Cardiac muscle cell (in vitro differentiated cells and primary cell): Measurements from ENCODE around the gene MPND. TPM values are rescaled to one million over a fixed set of nuclear protein-coding genes. Genes with fewer than 3 reads are reported as not detected.

Source experiments
- DNase-seq, 2 donors: peaks; one replicate each; pipeline versions ENCODE4 v3.0.0 to v3.0.0-alpha.2; 2010 to 2017; ENCODE audit warnings: low read depth in 1 of 2, low spot score in 1 of 2
- H3K27ac ChIP-seq: fragments of 200-600 bp; sonication (generic); 2 replicates; pipeline ENCODE4 v1.5.1; 2016
- H3K27me3 ChIP-seq: fragments of 200-600 bp; sonication (generic); 2 replicates; pipeline ENCODE4 v1.6.0; 2016; ENCODE audit warnings: control low read depth
- H3K36me3 ChIP-seq: fragments of 200-600 bp; sonication (generic); 2 replicates; pipeline ENCODE4 v1.5.1; 2016; ENCODE audit warnings: control low read depth
- H3K4me1 ChIP-seq: fragments of 200-600 bp; sonication (generic); 2 replicates; pipeline ENCODE4 v1.8.1; 2017; ENCODE audit warnings: low read depth, mild to moderate bottlenecking, mixed run types
- H3K4me3 ChIP-seq: fragments of 200-600 bp; sonication (generic); 2 replicates; pipeline ENCODE4 v1.5.1; 2016; ENCODE audit warnings: mild to moderate bottlenecking
- H3K9me3 ChIP-seq: fragments of 200-600 bp; sonication (generic); 2 replicates; pipeline ENCODE4 v1.5.1; 2017; ENCODE audit warnings: low read depth, mild to moderate bottlenecking, control low read depth
- CTCF ChIP-seq: IDR thresholded peaks from 2 replicates; pipeline ENCODE4 v1.5.1; 2012; ENCODE audit warnings: low read depth, mild to moderate bottlenecking, low read length
- polyA plus RNA-seq: library from polyadenylated mRNA; unstranded; fragments of >200 nt; fragmentation: Nextera tagmentation; extraction: Ambion mirVana; gene quantifications from 2 replicates; pipeline ENCODE4 v1.2.1, GENCODE V29; 2016
- total RNA-seq: library from RNA; depleted of rRNA; stranded (reverse); fragments of >200 nt; gene quantifications from 2 replicates; pipeline ENCODE4 v1.2.3, GENCODE V29; 2016

Gene MPND
- total and polyA plus RNA-seq, 2 experiments from 2014 or later, result 19.2 to 19.8 TPM

- Histone ChIP-seq H3K9me3 (no peaks in the 10 kb centered on the region), H3K36me3 (no peaks in the 10 kb centered on the region), H3K27me3 (no peaks in the 10 kb centered on the region), H3K4me1 (peaks cover 6% of the 10 kb centered on the region), H3K4me3 (peak within 1 kb of the TSS; percentile 57), H3K27ac (no peak within 1 kb of the TSS)
- TF ChIP-seq CTCF, result no peak
- peak; percentile 71 to 79 for DNase-seq
Measured at GRCh38 chr19:4304538-4305256, 38.7 kb upstream of the MPND start, which contains the start of gene FSD1. TSS of gene FSD1 (plus strand) at chr19:4304598. CDS start at chr19:4304747, 149 bp downstream.

DNA sequence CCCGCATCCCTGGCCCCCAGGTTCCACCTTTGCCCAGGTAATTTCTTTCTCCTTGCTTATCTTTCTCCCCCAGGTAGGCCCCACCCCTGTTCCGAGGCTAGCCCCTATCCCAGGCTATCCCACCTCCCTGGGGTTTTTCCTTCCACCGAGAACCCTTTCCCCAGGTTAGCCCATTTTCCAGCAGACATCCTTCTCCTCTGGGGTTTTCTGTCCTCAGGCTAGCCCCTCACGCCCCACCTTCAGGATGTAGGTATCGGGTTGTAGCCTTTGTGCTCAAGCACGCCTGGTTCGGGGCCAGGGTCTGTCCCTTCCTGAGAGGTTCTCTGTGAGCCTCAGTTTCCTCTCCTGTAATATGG, 38.1 kb upstream of the MPND start:
- H3K27me3 ChIP-seq, result no peaks in the 10 kb centered on the region
- TF ChIP-seq CTCF, result no peak
- no peaks in the 10 kb centered on the region for H3K9me3 ChIP-seq
- no peaks in the 10 kb centered on the region for H3K36me3 ChIP-seq
- H3K27ac ChIP-seq, result no peak overlapping the region
- no peak overlapping the region for H3K4me3 ChIP-seq
- DNase-seq, result no peak
- peaks cover 6% of the 10 kb centered on the region for H3K4me1 ChIP-seq

DNA sequence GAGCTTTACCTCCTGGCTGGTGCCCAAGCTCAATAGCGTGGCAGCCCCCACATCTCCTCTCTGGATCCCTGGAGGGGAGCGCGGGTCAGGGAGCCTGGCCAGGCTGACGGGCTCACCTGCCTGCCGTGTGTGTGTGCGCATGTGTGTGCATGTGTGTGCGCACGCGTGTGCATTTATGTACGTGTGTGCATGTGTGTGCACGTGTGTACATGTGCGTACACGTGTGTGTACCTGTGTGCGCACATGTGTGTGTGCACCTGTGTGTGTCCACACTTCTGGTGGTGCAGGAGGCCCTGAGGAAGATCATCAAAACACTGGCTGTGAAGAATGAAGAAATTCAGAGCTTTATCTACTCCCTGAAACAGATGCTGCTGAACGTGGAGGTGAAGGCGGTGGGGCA, 37.7 kb upstream of the MPND start:
- H3K27ac ChIP-seq, result no peak overlapping the region
- H3K4me3 ChIP-seq, result no peak overlapping the region
- no peak for TF ChIP-seq CTCF
- peaks cover 6% of the 10 kb centered on the region for H3K4me1 ChIP-seq
- H3K9me3 ChIP-seq, result no peaks in the 10 kb centered on the region
- H3K27me3 ChIP-seq, result no peaks in the 10 kb centered on the region
- no peaks in the 10 kb centered on the region for H3K36me3 ChIP-seq
- no peak for DNase-seq

- no peaks in the 10 kb centered on the region for H3K4me1 ChIP-seq
- no peak for DNase-seq
- H3K36me3 ChIP-seq, result no peaks in the 10 kb centered on the region
- H3K4me3 ChIP-seq, result no peak overlapping the region
- H3K27me3 ChIP-seq, result no peaks in the 10 kb centered on the region
- H3K27ac ChIP-seq, result no peak overlapping the region
- no peaks in the 10 kb centered on the region for H3K9me3 ChIP-seq
- no peak for TF ChIP-seq CTCF
Measured at GRCh38 chr19:4310247-4311121, 32.9 kb upstream of the MPND start.

DNA sequence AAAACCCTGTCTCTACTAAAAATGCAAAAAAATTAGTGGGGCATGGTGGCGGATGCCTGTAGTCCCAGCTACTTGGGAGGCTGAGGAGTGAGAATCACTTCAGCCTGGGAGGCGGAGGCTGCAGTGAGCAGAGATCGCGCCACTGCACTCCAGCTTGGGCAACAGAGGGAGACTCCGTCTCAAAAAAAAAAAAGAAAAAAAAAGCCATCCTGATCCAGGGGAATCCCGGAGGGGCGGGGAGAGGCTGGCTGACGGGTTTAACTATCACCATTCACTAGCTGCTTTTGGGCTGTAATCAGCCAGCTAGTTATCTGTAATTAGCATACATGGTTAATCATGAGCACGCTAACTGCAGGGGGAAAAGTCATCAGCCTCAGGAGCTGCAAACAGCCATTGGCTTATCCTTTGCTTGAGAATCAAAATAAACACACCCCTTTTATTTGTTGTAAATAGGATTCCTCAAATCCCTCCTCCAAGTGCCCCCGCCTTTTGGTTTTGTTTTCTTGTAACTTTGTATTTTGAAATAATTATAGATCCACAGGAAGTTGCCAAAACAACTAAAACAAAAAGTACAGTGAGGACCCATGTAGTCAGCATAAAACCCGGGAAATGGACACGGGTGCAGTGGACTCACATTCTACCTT, 29.4 kb upstream of the MPND start:
- no peak for TF ChIP-seq CTCF
- H3K9me3 ChIP-seq, result no peaks in the 10 kb centered on the region
- no peaks in the 10 kb centered on the region for H3K36me3 ChIP-seq
- no peaks in the 10 kb centered on the region for H3K4me1 ChIP-seq
- H3K4me3 ChIP-seq, result no peak overlapping the region
- no peak for DNase-seq
- H3K27ac ChIP-seq, result no peak overlapping the region
- H3K27me3 ChIP-seq, result no peaks in the 10 kb centered on the region
